GM12878 (cell line): ENCODE results near the gene PAX7. TPM values are rescaled to one million over a fixed set of nuclear protein-coding genes. Genes with fewer than 3 reads are reported as not detected.
"Not testable (repeated sequence)": the region's sequence is repeated elsewhere in the genome, so short reads cannot be mapped to it uniquely, and the experiment has no call there.

Source experiments
- ATAC-seq: fragments of 200-7000 bp; cut with Tn5 transposase; 3 replicates; pipeline ENCODE4 v1.9.1; 2020; ENCODE audit warnings: mild to moderate bottlenecking, moderate library complexity
- BruUV-seq: library from RNA; stranded (reverse); fragments of 400-500 nt; replicated peaks from 2 replicates; lab custom pipeline; 2021; lab: Mats Ljungman, UMichigan
- CTCF ChIA-PET: fragments of 300-600 bp; sonication (Branson Sonifier 250); formaldehyde crosslinking; extraction: SDS; loops from one replicate; lab custom pipeline; 2021; ENCODE audit warnings: inconsistent platforms; lab: Yijun Ruan, JAX
- POLR2A ChIA-PET: fragments of 350-600 bp; formaldehyde crosslinking; extraction: SDS; loops from one replicate; lab custom pipeline; 2021; ENCODE audit warnings: inconsistent platforms; lab: Charles Lee
- RAD21 ChIA-PET: fragments of 300-600 bp; sonication (Branson Sonifier 250); formaldehyde crosslinking; loops from one replicate; lab custom pipeline; 2023; ENCODE audit warnings: antibody characterized with exemption; ENCODE audit not compliant: unreplicated experiment; lab: Charles Lee
- SMC1A ChIA-PET: fragments of 300-600 bp; sonication (Branson Sonifier 250); formaldehyde crosslinking; loops from one replicate; lab custom pipeline; 2023; ENCODE audit not compliant: unreplicated experiment, uncharacterized antibody; lab: Charles Lee
- DNase-seq: peaks from one replicate; pipeline ENCODE4 v3.0.0-alpha.2; 2011; ENCODE audit warnings: low read depth, low spot score
- FAIRE-seq: peaks from 3 replicates; lab custom pipeline; 2011; peaks lifted over from hg19 to GRCh38; lab: Jason Lieb, UNC
- H2AFZ ChIP-seq: 2 replicates; pipeline ENCODE4 v1.6.0; 2011; ENCODE audit warnings: low read depth, low read length, control low read depth; ENCODE audit not compliant: control insufficient read depth
- H3K27ac ChIP-seq: 2 replicates; pipeline ENCODE4 v1.5.1; 2011; ENCODE audit warnings: control low read depth; ENCODE audit not compliant: control insufficient read depth, insufficient read depth
- H3K27me3 ChIP-seq, 2 experiments: replicated peaks in 1 of 2; 2 replicates each; pipeline versions ENCODE4 v1.6.0 to v1.6.1; 2011; ENCODE audit warnings: low read length in 1 of 2; ENCODE audit not compliant: control insufficient read depth in 2 of 2, insufficient read depth in 2 of 2
- H3K36me3 ChIP-seq, 2 experiments: 2 replicates each; pipeline ENCODE4 v1.5.1; 2011; ENCODE audit warnings: low read length in 1 of 2; ENCODE audit not compliant: control insufficient read depth in 2 of 2, insufficient read depth in 2 of 2
- H3K4me1 ChIP-seq: 2 replicates; pipeline ENCODE4 v1.6.1; 2011; ENCODE audit warnings: mild to moderate bottlenecking, low read length, moderate library complexity, mixed read lengths; ENCODE audit not compliant: control insufficient read depth, insufficient read depth
- H3K4me2 ChIP-seq: 2 replicates; pipeline ENCODE4 v1.6.0; 2011; ENCODE audit warnings: control low read depth; ENCODE audit not compliant: control insufficient read depth, insufficient read depth
- H3K4me3 ChIP-seq: fragments of 200-600 bp; sonication (generic); 2 replicates; pipeline ENCODE4 v1.5.1; 2016
- H3K79me2 ChIP-seq: 2 replicates; pipeline ENCODE4 v1.6.0; 2011; ENCODE audit warnings: low read length; ENCODE audit not compliant: control insufficient read depth, insufficient read depth
- H3K9ac ChIP-seq: 2 replicates; pipeline ENCODE4 v1.8.0; 2011; ENCODE audit warnings: low read length, control low read depth, mixed read lengths; ENCODE audit not compliant: control insufficient read depth, insufficient read depth
- H3K9me3 ChIP-seq: replicated peaks from 3 replicates; pipeline ENCODE4 v1.5.1; 2011; ENCODE audit warnings: mild to moderate bottlenecking, low read length; ENCODE audit not compliant: control insufficient read depth, insufficient read depth
- H4K20me1 ChIP-seq: 2 replicates; pipeline ENCODE4 v1.6.0; 2011; ENCODE audit not compliant: control insufficient read depth, insufficient read depth
- BACH1 ChIP-seq: fragments of 450-650 bp; IDR thresholded peaks from 2 replicates; pipeline ENCODE4 v1.6.1; 2017; ENCODE audit warnings: mild to moderate bottlenecking, borderline replicate concordance
- CREB1 ChIP-seq: IDR thresholded peaks from 2 replicates; pipeline ENCODE4 v1.6.1; 2012; ENCODE audit warnings: low read depth, mild to moderate bottlenecking, inconsistent platforms
- LARP7 ChIP-seq: fragments of 450-650 bp; IDR thresholded peaks from 2 replicates; pipeline ENCODE4 v1.6.1; 2017; ENCODE audit warnings: mild to moderate bottlenecking
- WGBS: methylation state at CpG from one replicate; pipeline ENCODE4 v1.1.6; 2016; ENCODE audit warnings: low lambda C conversion rate; ENCODE audit not compliant: insufficient replicate concordance, insufficient coverage; ENCODE audit errors: missing lambda C conversion rate; 5-methylcytosine and 5-hydroxymethylcytosine counted together
- in situ Hi-C: fragments of 300-500 bp; cut with MboI; formaldehyde crosslinking; loops from 9 replicates; pipeline ENCODE4 v1.14.3; 2018; ENCODE audit warnings: mixed read lengths
- intact Hi-C: fragments of 100-400 bp; cut with micrococcal nuclease; formaldehyde crosslinking; loops from one replicate; pipeline ENCODE4 v1.14.2; 2022; ENCODE audit not compliant: unreplicated experiment
- polyA plus RNA-seq, 11 experiments: library from polyadenylated mRNA; depleted of rRNA in 4 of 11; unstranded in 6 of 11; stranded (reverse) in 5 of 11; fragments of >200 nt; fragmentation: Nextera tagmentation in 4 of 11; fragmentation: Illumina TruSeq in 1 of 11; extraction: Ambion mirVana in 4 of 11; extraction: Trizol in 1 of 11; gene quantifications; 1 replicate in 1 of 11; 2 replicates in 10 of 11; pipeline versions ENCODE4 v1.2.1 to v1.2.3, GENCODE V29; 2011 to 2016; ENCODE audit warnings: inconsistent platforms in 2 of 11, missing spikeins in 2 of 11, low read depth in 1 of 11
- total RNA-seq, 4 experiments: library from RNA; depleted of rRNA in 3 of 4; stranded (reverse); fragments of >200 nt in 3 of 4; fragmentation: Illumina TruSeq in 1 of 4; extraction: Trizol in 1 of 4; gene quantifications; 2 replicates each; pipeline versions ENCODE4 v1.2.1 to v1.2.3, GENCODE V29; 2013 to 2021
- TF ChIP-seq, protein P1 (sequence below): fragments of 150-350 bp; IDR thresholded peaks from 2 replicates; pipeline ENCODE4 v1.6.1; 2014; ENCODE audit warnings: mild to moderate bottlenecking, low read depth, low read length
- TF ChIP-seq, protein P2 (sequence below): IDR thresholded peaks from 2 replicates; pipeline ENCODE4 v1.6.1; 2011; ENCODE audit warnings: borderline replicate concordance, low read depth, mild to moderate bottlenecking, moderate library complexity, low read length; ENCODE audit not compliant: insufficient read depth, poor library complexity, severe bottlenecking
- TF ChIP-seq, protein P3 (sequence below): IDR thresholded peaks from 2 replicates; pipeline ENCODE4 v1.6.1; 2012; ENCODE audit warnings: improper control_type of control experiment, low read depth, low read length; ENCODE audit not compliant: insufficient replicate concordance

Gene PAX7
- total and polyA plus RNA-seq, 10 of the 15 experiments (the other 5 are each of a cell fraction or from before 2014, with no cell fraction given): not detected

GRCh38 chr1:18583326-18583941 is 47.2 kb upstream of the PAX7 start (continued):
- no peak for TF ChIP-seq CREB1
- TF ChIP-seq, protein P1, sequence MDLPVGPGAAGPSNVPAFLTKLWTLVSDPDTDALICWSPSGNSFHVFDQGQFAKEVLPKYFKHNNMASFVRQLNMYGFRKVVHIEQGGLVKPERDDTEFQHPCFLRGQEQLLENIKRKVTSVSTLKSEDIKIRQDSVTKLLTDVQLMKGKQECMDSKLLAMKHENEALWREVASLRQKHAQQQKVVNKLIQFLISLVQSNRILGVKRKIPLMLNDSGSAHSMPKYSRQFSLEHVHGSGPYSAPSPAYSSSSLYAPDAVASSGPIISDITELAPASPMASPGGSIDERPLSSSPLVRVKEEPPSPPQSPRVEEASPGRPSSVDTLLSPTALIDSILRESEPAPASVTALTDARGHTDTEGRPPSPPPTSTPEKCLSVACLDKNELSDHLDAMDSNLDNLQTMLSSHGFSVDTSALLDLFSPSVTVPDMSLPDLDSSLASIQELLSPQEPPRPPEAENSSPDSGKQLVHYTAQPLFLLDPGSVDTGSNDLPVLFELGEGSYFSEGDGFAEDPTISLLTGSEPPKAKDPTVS: no peak
- TF ChIP-seq LARP7: no peak
- TF ChIP-seq, protein P2, sequence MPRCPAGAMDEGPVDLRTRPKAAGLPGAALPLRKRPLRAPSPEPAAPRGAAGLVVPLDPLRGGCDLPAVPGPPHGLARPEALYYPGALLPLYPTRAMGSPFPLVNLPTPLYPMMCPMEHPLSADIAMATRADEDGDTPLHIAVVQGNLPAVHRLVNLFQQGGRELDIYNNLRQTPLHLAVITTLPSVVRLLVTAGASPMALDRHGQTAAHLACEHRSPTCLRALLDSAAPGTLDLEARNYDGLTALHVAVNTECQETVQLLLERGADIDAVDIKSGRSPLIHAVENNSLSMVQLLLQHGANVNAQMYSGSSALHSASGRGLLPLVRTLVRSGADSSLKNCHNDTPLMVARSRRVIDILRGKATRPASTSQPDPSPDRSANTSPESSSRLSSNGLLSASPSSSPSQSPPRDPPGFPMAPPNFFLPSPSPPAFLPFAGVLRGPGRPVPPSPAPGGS: no peak
- TF ChIP-seq BACH1: no peak
- TF ChIP-seq, protein P3, sequence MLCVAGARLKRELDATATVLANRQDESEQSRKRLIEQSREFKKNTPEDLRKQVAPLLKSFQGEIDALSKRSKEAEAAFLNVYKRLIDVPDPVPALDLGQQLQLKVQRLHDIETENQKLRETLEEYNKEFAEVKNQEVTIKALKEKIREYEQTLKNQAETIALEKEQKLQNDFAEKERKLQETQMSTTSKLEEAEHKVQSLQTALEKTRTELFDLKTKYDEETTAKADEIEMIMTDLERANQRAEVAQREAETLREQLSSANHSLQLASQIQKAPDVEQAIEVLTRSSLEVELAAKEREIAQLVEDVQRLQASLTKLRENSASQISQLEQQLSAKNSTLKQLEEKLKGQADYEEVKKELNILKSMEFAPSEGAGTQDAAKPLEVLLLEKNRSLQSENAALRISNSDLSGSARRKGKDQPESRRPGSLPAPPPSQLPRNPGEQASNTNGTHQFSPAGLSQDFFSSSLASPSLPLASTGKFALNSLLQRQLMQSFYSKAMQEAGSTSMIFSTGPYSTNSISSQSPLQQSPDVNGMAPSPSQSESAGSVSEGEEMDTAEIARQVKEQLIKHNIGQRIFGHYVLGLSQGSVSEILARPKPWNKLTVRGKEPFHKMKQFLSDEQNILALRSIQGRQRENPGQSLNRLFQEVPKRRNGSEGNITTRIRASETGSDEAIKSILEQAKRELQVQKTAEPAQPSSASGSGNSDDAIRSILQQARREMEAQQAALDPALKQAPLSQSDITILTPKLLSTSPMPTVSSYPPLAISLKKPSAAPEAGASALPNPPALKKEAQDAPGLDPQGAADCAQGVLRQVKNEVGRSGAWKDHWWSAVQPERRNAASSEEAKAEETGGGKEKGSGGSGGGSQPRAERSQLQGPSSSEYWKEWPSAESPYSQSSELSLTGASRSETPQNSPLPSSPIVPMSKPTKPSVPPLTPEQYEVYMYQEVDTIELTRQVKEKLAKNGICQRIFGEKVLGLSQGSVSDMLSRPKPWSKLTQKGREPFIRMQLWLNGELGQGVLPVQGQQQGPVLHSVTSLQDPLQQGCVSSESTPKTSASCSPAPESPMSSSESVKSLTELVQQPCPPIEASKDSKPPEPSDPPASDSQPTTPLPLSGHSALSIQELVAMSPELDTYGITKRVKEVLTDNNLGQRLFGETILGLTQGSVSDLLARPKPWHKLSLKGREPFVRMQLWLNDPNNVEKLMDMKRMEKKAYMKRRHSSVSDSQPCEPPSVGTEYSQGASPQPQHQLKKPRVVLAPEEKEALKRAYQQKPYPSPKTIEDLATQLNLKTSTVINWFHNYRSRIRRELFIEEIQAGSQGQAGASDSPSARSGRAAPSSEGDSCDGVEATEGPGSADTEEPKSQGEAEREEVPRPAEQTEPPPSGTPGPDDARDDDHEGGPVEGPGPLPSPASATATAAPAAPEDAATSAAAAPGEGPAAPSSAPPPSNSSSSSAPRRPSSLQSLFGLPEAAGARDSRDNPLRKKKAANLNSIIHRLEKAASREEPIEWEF: no peak

- FAIRE-seq, H3K27ac ChIP-seq, H3K4me2 ChIP-seq, H2AFZ ChIP-seq, H3K4me1 ChIP-seq, H3K79me2 ChIP-seq, BruUV-seq, POLR2A ChIA-PET, RAD21 ChIA-PET, H4K20me1 ChIP-seq, DNase-seq, H3K9me3 ChIP-seq, H3K9ac ChIP-seq, H3K27me3 ChIP-seq, H3K36me3 ChIP-seq, in situ Hi-C loops, H3K4me3 ChIP-seq, ATAC-seq: not testable (repeated sequence)
- WGBS: 35% methylated on average over 4 of the region's 4 CpGs
- CTCF ChIA-PET: interaction anchor here (2.4 kb wide), 1 partner anchor 11 kb away, joined by 8 read pairs; no protein-coding TSS in a partner anchor
- SMC1A ChIA-PET: interaction anchor here (0.7 kb wide), 1 partner anchor 363 kb away, joined by 3 read pairs; no protein-coding TSS in a partner anchor
- intact Hi-C loops: loop anchor here (10.0 kb wide), 1 partner anchor 921 kb away; no protein-coding TSS in a partner anchor
Observed at GRCh38 chr1:18586016-18586415, 44.6 kb upstream of the PAX7 start.
